Measurements from ENCODE around the gene RASAL2.

Gene RASAL2

GRCh38 chr1:178275049-178275448, 181.1 kb downstream of the RASAL2 start:
- H3K27me3 ChIP-seq (ENCODE audit: insufficient read depth, low read length, poor library complexity, severe bottlenecking), result no peaks in the 10 kb centered on the region
- H4K20me1 ChIP-seq (ENCODE audit: insufficient read depth, low read length, poor library complexity, severe bottlenecking), result no peaks in the 10 kb centered on the region
- H2AFZ ChIP-seq (ENCODE audit: low read length), result no peak overlapping the region
- H3K4me2 ChIP-seq (ENCODE audit: low read depth, low read length, poor library complexity, severe bottlenecking), result no peak overlapping the region
- H3K36me3 ChIP-seq (ENCODE audit: insufficient read depth, low read length), result no peaks in the 10 kb centered on the region
- no peaks in the 10 kb centered on the region for H3F3A ChIP-seq (ENCODE audit: low read depth)
- H3K9ac ChIP-seq (ENCODE audit: low read depth, low read length, poor library complexity, severe bottlenecking), result no peak overlapping the region
- TF ChIP-seq, protein P1, sequence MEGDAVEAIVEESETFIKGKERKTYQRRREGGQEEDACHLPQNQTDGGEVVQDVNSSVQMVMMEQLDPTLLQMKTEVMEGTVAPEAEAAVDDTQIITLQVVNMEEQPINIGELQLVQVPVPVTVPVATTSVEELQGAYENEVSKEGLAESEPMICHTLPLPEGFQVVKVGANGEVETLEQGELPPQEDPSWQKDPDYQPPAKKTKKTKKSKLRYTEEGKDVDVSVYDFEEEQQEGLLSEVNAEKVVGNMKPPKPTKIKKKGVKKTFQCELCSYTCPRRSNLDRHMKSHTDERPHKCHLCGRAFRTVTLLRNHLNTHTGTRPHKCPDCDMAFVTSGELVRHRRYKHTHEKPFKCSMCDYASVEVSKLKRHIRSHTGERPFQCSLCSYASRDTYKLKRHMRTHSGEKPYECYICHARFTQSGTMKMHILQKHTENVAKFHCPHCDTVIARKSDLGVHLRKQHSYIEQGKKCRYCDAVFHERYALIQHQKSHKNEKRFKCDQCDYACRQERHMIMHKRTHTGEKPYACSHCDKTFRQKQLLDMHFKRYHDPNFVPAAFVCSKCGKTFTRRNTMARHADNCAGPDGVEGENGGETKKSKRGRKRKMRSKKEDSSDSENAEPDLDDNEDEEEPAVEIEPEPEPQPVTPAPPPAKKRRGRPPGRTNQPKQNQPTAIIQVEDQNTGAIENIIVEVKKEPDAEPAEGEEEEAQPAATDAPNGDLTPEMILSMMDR (conservative IDR thresholded peaks at IDR 0.05; ENCODE audit: low read length), result no peak
- TF ChIP-seq EZH2phosphoT487 (IDR thresholded peaks at IDR 0.05; ENCODE audit: borderline replicate concordance), result no peak
- H3K79me2 ChIP-seq (ENCODE audit: insufficient read depth, low read length), result no peaks in the 10 kb centered on the region
- no peak overlapping the region for H3K4me3 ChIP-seq (ENCODE audit: low read length, poor library complexity, severe bottlenecking)
- no peaks in the 10 kb centered on the region for H3K9me3 ChIP-seq (ENCODE audit: insufficient read depth, low read depth, low read length)
- H3K4me1 ChIP-seq (ENCODE audit: insufficient read depth, low read length, poor library complexity, severe bottlenecking), result no peaks in the 10 kb centered on the region
- H3K9me2 ChIP-seq (replicated peaks; ENCODE audit: low read depth, low read length), result no peaks in the 10 kb centered on the region

GRCh38 chr1:178275553-178275952, 181.6 kb downstream of the RASAL2 start:
- H3K4me2 ChIP-seq (ENCODE audit: low read depth, low read length, poor library complexity, severe bottlenecking), result no peak overlapping the region
- no peaks in the 10 kb centered on the region for H3K79me2 ChIP-seq (ENCODE audit: insufficient read depth, low read length)
- H2AFZ ChIP-seq (ENCODE audit: low read length), result no peak overlapping the region
- H3K9me3 ChIP-seq (ENCODE audit: insufficient read depth, low read depth, low read length), result no peaks in the 10 kb centered on the region
- H3K4me3 ChIP-seq (ENCODE audit: low read length, poor library complexity, severe bottlenecking), result no peak overlapping the region
- no peaks in the 10 kb centered on the region for H3K9me2 ChIP-seq (replicated peaks; ENCODE audit: low read depth, low read length)
- no peaks in the 10 kb centered on the region for H4K20me1 ChIP-seq (ENCODE audit: insufficient read depth, low read length, poor library complexity, severe bottlenecking)
- no peaks in the 10 kb centered on the region for H3K27me3 ChIP-seq (ENCODE audit: insufficient read depth, low read length, poor library complexity, severe bottlenecking)
- TF ChIP-seq, protein P1 (conservative IDR thresholded peaks at IDR 0.05; ENCODE audit: low read length), result no peak
- TF ChIP-seq EZH2phosphoT487 (IDR thresholded peaks at IDR 0.05; ENCODE audit: borderline replicate concordance), result no peak
- H3K4me1 ChIP-seq (ENCODE audit: insufficient read depth, low read length, poor library complexity, severe bottlenecking), result no peaks in the 10 kb centered on the region
- H3F3A ChIP-seq (ENCODE audit: low read depth), result no peaks in the 10 kb centered on the region
- H3K9ac ChIP-seq (ENCODE audit: low read depth, low read length, poor library complexity, severe bottlenecking), result no peak overlapping the region
- H3K36me3 ChIP-seq (ENCODE audit: insufficient read depth, low read length), result no peaks in the 10 kb centered on the region

- Histone ChIP-seq H3K9me2 (replicated peaks; ENCODE audit: low read depth, low read length) (no peaks in the 10 kb centered on the region), H3K4me2 (ENCODE audit: low read depth, low read length, poor library complexity, severe bottlenecking) (no peak overlapping the region), H3K9me3 (ENCODE audit: insufficient read depth, low read depth, low read length) (no peaks in the 10 kb centered on the region), H3F3A (ENCODE audit: low read depth) (no peaks in the 10 kb centered on the region), H3K27me3 (ENCODE audit: insufficient read depth, low read length, poor library complexity, severe bottlenecking) (no peaks in the 10 kb centered on the region), H3K79me2 (ENCODE audit: insufficient read depth, low read length) (no peaks in the 10 kb centered on the region), H4K20me1 (ENCODE audit: insufficient read depth, low read length, poor library complexity, severe bottlenecking) (no peaks in the 10 kb centered on the region), H3K36me3 (ENCODE audit: insufficient read depth, low read length) (no peaks in the 10 kb centered on the region), H2AFZ (ENCODE audit: low read length) (no peak overlapping the region), H3K9ac (ENCODE audit: low read depth, low read length, poor library complexity, severe bottlenecking) (no peak overlapping the region), H3K4me1 (ENCODE audit: insufficient read depth, low read length, poor library complexity, severe bottlenecking) (no peaks in the 10 kb centered on the region), H3K4me3 (ENCODE audit: low read length, poor library complexity, severe bottlenecking) (no peak overlapping the region)
- TF ChIP-seq, protein P1 (conservative IDR thresholded peaks at IDR 0.05; ENCODE audit: low read length), result no peak
- TF ChIP-seq EZH2phosphoT487 (IDR thresholded peaks at IDR 0.05; ENCODE audit: borderline replicate concordance), result no peak
Observed at GRCh38 chr1:178277793-178278530, 184.1 kb downstream of the RASAL2 start.

Measured in Loucy (cell line).